Esophagus muscularis mucosa (tissue), 4 donors: ENCODE measurements around the gene LRRC7. TPM values are rescaled to one million over a fixed set of nuclear protein-coding genes. Genes with fewer than 3 reads are reported as not detected.

Source experiments
- DNase-seq: peaks from one replicate; pipeline ENCODE4 v3.0.0-alpha.2; 2017; ENCODE audit errors: extremely low spot score
- H3K27ac ChIP-seq, 4 donors: fragments of 200-600 bp; sonication (generic); replicated peaks in 1 of 4; 1 replicate in 3 of 4; 2 replicates in 1 of 4; pipeline ENCODE4 v1.5.1; 2016 to 2019; ENCODE audit warnings: mild to moderate bottlenecking in 1 of 4
- H3K27me3 ChIP-seq, 4 donors: fragments of 200-600 bp; sonication (generic); one replicate each; pipeline versions ENCODE4 v1.5.1 to v1.6.0; 2016 to 2019
- H3K36me3 ChIP-seq, 4 donors: fragments of 200-600 bp; sonication (generic); one replicate each; pipeline ENCODE4 v1.5.1; 2016 to 2019
- H3K4me1 ChIP-seq, 4 donors: fragments of 200-600 bp; sonication (generic); one replicate each; pipeline ENCODE4 v1.5.1; 2016 to 2019
- H3K4me3 ChIP-seq, 4 donors: fragments of 200-600 bp; sonication (generic); 1 replicate in 2 of 4; 2 replicates in 2 of 4; pipeline ENCODE4 v1.5.1; 2016 to 2019; ENCODE audit warnings: mild to moderate bottlenecking in 4 of 4, moderate library complexity in 1 of 4
- H3K9me3 ChIP-seq, 4 donors: fragments of 200-600 bp; sonication (generic); 1 replicate in 3 of 4; 2 replicates in 1 of 4; pipeline ENCODE4 v1.5.1; 2016 to 2019
- CTCF ChIP-seq, 3 experiments: fragments of 200-600 bp in 2 of 3; fragments of 450-650 bp in 1 of 3; sonication (generic) in 2 of 3; IDR thresholded peaks; one replicate each; pipeline ENCODE4 v1.5.1; 2017 to 2019; ENCODE audit warnings: antibody characterized with exemption in 3 of 3, mild to moderate bottlenecking in 2 of 3, moderate library complexity in 1 of 3
- EP300 ChIP-seq: sonication (generic); formaldehyde crosslinking; IDR thresholded peaks from one replicate; pipeline ENCODE4 v1.6.1; 2017; ENCODE audit warnings: antibody characterized with exemption
- POLR2A ChIP-seq: fragments of 450-650 bp; IDR thresholded peaks from one replicate; pipeline ENCODE4 v1.6.1; 2017; ENCODE audit warnings: antibody characterized with exemption, moderate library complexity, mild to moderate bottlenecking, low read depth
- POLR2AphosphoS5 ChIP-seq, 2 donors: sonication (generic); formaldehyde crosslinking; IDR thresholded peaks; one replicate each; pipeline ENCODE4 v1.6.1; 2017; ENCODE audit warnings: antibody characterized with exemption in 2 of 2
- WGBS: methylation state at CpG from one replicate; pipeline ENCODE4 v1.1.5; 2018; 5-methylcytosine and 5-hydroxymethylcytosine counted together
- intact Hi-C: fragments of 100-400 bp; cut with DNase I; formaldehyde crosslinking; loops from one replicate; pipeline ENCODE4 v1.15.1; 2023
- total RNA-seq, 4 donors: library from RNA; depleted of rRNA; stranded (reverse); fragments of >200 nt; gene quantifications; one replicate each; pipeline versions ENCODE4 v1.1.0 to v1.2.1, GENCODE V29; 2016

The LRRC7 gene
- total RNA-seq, 4 donors from 2014 or later: 0.26 to 2.5 (median 0.42) TPM

GRCh38 chr1:69747207-69747606, 179.5 kb downstream of the LRRC7 start:
- Histone ChIP-seq H3K4me1 (no peaks in the 10 kb centered on the region), H3K4me3 (no peak overlapping the region), H3K9me3 (no peaks in the 10 kb centered on the region), H3K36me3 (no peaks in the 10 kb centered on the region), H3K27ac (no peak overlapping the region), H3K27me3 (no peaks in the 10 kb centered on the region)
- intact Hi-C loops: no loop called here
- TF ChIP-seq POLR2A (no peak), EP300 (no peak), CTCF (IDR thresholded peaks at IDR 0.05) (no peak), POLR2AphosphoS5 (IDR thresholded peaks at IDR 0.05) (no peak)
- no peak for DNase-seq
- WGBS: 88% methylated on average over 2 of the region's 2 CpGs

- 100% methylated on average over 1 of the region's 1 CpG for WGBS
- Histone ChIP-seq H3K4me1 (no peaks in the 10 kb centered on the region), H3K9me3 (no peaks in the 10 kb centered on the region), H3K36me3 (no peaks in the 10 kb centered on the region), H3K27ac (no peak overlapping the region), H3K4me3 (no peak overlapping the region), H3K27me3 (no peaks in the 10 kb centered on the region)
- intact Hi-C loops: no loop called here
- no peak for TF ChIP-seq POLR2A
- TF ChIP-seq POLR2AphosphoS5 (IDR thresholded peaks at IDR 0.05): no peak
- no peak for TF ChIP-seq EP300
- no peak for TF ChIP-seq CTCF (IDR thresholded peaks at IDR 0.05)
- DNase-seq: no peak
These were observed 182.9 kb downstream of the LRRC7 start for GRCh38 chr1:69750638-69751037.

GRCh38 chr1:69752831-69753230, 185.1 kb downstream of the LRRC7 start:
- WGBS: 79% methylated on average over 2 of the region's 2 CpGs
- H3K4me3 ChIP-seq: no peak overlapping the region
- H3K27ac ChIP-seq: no peak overlapping the region
- H3K9me3 ChIP-seq: no peaks in the 10 kb centered on the region
- H3K27me3 ChIP-seq: no peaks in the 10 kb centered on the region
- no peaks in the 10 kb centered on the region for H3K36me3 ChIP-seq
- DNase-seq: no peak
- TF ChIP-seq POLR2A: no peak
- TF ChIP-seq EP300: no peak
- TF ChIP-seq POLR2AphosphoS5 (IDR thresholded peaks at IDR 0.05): no peak
- no peak for TF ChIP-seq CTCF (IDR thresholded peaks at IDR 0.05)
- intact Hi-C loops: no loop called here
- H3K4me1 ChIP-seq: no peaks in the 10 kb centered on the region

- H3K4me3 ChIP-seq: no peak overlapping the region
- H3K4me1 ChIP-seq: no peaks in the 10 kb centered on the region
- WGBS: 88% methylated on average over 3 of the region's 3 CpGs
- H3K9me3 ChIP-seq: no peaks in the 10 kb centered on the region
- no peaks in the 10 kb centered on the region for H3K27me3 ChIP-seq
- no peak overlapping the region for H3K27ac ChIP-seq
- no peak for TF ChIP-seq POLR2A
- TF ChIP-seq EP300: no peak
- no peak for TF ChIP-seq CTCF (IDR thresholded peaks at IDR 0.05)
- no peak for TF ChIP-seq POLR2AphosphoS5 (IDR thresholded peaks at IDR 0.05)
- DNase-seq: no peak
- intact Hi-C loops: no loop called here
- no peaks in the 10 kb centered on the region for H3K36me3 ChIP-seq
These were observed 186.8 kb downstream of the LRRC7 start for GRCh38 chr1:69754521-69754920.

- Histone ChIP-seq H3K4me1 (no peaks in the 10 kb centered on the region), H3K4me3 (no peak overlapping the region), H3K27me3 (no peaks in the 10 kb centered on the region), H3K36me3 (no peaks in the 10 kb centered on the region), H3K27ac (no peak overlapping the region), H3K9me3 (no peaks in the 10 kb centered on the region)
- no peak for DNase-seq
- 77% methylated on average over 1 of the region's 1 CpG for WGBS
- no peak for TF ChIP-seq EP300
- TF ChIP-seq CTCF (IDR thresholded peaks at IDR 0.05): no peak
- no peak for TF ChIP-seq POLR2AphosphoS5 (IDR thresholded peaks at IDR 0.05)
- intact Hi-C loops: no loop called here
These were observed 187.9 kb downstream of the LRRC7 start for GRCh38 chr1:69755647-69756046.
